ENCODE measurements around the gene PMM2. TPM values are rescaled to one million over a fixed set of nuclear protein-coding genes. Genes with fewer than 3 reads are reported as not detected.

The PMM2 gene
- 2.8 and 8.8 TPM in 2 replicates for polyA plus RNA-seq

DNA sequence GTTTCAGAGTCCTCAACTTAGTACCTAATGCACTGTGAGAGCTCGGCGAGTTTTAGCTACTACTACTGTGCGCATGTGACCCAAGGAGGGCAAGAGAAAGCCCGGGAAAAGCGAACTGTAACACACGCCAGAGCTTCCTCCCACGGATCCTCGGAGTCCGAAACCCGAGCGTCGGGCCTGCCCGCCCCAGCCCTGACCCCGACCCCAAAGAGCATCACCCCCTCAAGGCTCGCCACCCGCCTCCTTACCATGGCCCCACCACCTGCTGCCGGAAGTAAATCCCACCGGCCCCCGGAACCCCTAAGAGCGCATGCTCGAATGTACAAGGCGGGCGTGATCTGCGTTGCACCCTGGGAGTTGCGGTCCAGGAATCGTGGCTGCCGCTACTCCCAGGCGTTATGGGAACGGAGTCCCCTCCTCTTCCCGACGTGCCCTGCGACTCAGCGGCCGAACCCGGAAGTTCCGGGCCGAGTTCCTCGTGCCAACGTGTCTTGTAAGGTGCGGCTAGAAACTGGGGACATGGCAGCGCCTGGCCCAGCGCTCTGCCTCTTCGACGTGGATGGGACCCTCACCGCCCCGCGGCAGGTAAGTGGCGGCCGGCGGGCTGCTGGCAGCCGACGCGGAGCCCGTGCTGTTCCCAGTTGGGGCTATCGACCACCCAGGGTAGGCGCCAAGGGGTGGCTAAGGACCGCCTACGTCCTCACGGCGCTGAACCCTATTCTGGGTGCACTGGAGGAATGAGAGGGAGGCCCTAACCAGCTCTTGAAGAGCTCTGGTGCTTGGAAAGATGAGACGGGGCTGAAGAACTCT is at the start of gene PMM2, which contains the start of gene TMEM186:
PMM2 (plus strand) TSS at position 476 of the 810 bp plus-strand sequence; CDS start at position 520, 44 bp downstream.
TMEM186 (minus strand) TSS at position 276 of the 810 bp plus-strand sequence; CDS start at position 251, 25 bp downstream.

DNA sequence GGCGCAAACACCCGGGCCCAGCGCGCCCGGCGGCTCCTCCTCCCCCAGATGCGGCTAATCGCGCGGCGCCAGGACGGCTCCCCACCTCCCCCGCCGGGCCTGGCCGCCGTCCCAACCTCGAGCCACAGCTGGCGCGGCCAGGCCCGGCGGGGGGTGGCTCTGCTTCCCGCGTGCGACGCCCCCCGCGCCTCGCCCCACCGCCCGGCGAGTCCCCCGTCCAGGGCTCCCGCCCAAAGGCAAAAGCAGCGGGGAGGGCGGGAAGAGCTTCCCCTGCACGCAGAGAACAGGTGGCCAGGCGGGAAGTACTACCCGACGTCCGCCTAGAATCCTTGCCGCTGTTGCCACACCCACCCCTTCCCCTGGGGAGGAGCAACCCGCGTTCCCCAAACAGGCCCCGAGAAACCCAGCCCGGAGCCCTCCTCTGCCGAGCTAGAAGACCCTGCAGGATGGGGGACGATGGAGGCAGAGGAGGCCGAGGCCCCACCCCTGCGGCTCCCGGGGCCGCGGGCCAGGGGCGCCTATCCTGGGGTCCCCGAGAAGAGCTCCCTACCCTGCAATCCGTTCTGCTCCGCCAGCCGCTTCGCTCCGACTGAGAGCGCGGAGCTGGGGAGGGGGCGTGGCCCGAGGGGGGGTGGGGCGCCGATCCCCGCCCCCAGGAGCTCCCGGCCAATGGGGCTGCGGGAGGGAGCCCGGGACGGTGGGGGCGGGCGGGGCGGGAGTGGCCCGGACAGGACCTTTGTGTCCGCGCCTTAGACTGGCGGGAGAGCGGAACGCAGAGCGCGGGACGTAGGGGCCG is 71.0 kb downstream of the PMM2 start, which contains the start of gene CARHSP1:
CARHSP1 (minus strand) TSS at position 591 of the 796 bp plus-strand sequence. CDS start 9,678 bp downstream, outside the sequence.

DNA sequence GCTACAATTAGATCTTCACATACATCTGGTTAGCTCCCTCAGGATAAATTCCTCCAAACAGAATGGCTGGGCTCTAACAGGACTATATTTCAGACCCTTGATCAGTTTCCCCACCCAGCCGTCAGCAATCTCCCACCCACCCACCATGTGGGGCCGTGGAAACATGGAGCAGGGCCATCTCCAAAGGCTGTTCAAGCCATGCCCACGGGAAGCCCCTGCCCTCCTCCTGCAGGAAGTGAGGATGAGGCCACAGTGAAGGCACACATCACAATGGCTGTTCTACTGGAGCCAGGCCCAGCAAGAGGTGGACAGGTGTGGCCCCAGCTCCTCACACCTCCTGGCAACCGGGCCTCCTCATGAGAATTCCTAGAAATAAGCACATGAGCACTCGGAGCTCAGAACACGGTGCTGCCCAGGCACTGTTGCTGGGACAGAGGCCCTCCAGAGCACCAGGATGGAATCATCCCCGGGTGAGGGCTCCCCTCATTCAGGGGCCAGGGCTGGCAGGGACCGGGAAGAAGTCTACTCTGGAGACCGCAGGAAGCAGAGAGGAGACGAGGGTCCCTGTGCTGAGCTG is 84.5 kb downstream of the PMM2 start, which contains the start of gene LITAFD:
LITAFD (plus strand) TSS at position 311 of the 577 bp plus-strand sequence. CDS start 2,005 bp downstream, outside the sequence.

Other genes with a start within 250 kb of the PMM2 start
- gene TMEM114, start 207.3 kb upstream of the PMM2 start, polyA plus RNA-seq: not detected in 2 replicates
- gene METTL22, start 176.1 kb upstream of the PMM2 start, polyA plus RNA-seq: 8.0 and 12.7 TPM in 2 replicates
- 84.7 and 96.3 TPM in 2 replicates for gene ABAT, start 123.2 kb upstream of the PMM2 start, polyA plus RNA-seq
- gene TMEM186, start 200 bp upstream of the PMM2 start, polyA plus RNA-seq: 5.8 and 11.7 TPM in 2 replicates
- 1.1 and 1.7 TPM in 2 replicates for gene CARHSP1, start 71.2 kb downstream of the PMM2 start, polyA plus RNA-seq
- not detected in 2 replicates for gene LITAFD, start 84.5 kb downstream of the PMM2 start, polyA plus RNA-seq
- gene USP7, start 166.1 kb downstream of the PMM2 start, polyA plus RNA-seq: 32.8 and 35.5 TPM in 2 replicates